ENCODE data around the gene PRSS58.

The PRSS58 gene

GRCh38 chr7:142250705-142251104 is 7.2 kb downstream of the PRSS58 start:
- no peak for TF ChIP-seq ZFX (IDR thresholded peaks at IDR 0.05)
- TF ChIP-seq CTCF (conservative IDR thresholded peaks at IDR 0.05): no peak
- no peak overlapping the region for H3K27ac ChIP-seq

DNA sequence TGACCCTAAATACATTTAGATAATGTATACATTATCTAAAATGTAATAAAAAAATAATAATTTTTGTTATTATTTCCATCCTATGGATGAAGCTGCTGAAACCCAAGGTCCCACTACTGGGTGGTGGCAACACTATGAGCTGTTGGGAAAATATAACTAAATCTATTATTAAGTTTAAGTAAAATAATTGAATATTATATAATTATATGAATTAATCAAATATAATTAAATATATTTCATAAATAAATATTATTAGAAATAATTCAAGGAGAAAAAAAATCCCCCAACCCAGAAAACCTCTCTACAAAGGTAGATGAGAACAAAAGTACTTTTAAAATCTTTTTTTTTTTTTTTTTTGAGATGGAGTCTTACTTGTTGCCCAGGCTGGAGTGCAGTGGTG is 7.9 kb downstream of the PRSS58 start:
- TF ChIP-seq CTCF (conservative IDR thresholded peaks at IDR 0.05) (no peak), ZFX (IDR thresholded peaks at IDR 0.05) (no peak)

DNA sequence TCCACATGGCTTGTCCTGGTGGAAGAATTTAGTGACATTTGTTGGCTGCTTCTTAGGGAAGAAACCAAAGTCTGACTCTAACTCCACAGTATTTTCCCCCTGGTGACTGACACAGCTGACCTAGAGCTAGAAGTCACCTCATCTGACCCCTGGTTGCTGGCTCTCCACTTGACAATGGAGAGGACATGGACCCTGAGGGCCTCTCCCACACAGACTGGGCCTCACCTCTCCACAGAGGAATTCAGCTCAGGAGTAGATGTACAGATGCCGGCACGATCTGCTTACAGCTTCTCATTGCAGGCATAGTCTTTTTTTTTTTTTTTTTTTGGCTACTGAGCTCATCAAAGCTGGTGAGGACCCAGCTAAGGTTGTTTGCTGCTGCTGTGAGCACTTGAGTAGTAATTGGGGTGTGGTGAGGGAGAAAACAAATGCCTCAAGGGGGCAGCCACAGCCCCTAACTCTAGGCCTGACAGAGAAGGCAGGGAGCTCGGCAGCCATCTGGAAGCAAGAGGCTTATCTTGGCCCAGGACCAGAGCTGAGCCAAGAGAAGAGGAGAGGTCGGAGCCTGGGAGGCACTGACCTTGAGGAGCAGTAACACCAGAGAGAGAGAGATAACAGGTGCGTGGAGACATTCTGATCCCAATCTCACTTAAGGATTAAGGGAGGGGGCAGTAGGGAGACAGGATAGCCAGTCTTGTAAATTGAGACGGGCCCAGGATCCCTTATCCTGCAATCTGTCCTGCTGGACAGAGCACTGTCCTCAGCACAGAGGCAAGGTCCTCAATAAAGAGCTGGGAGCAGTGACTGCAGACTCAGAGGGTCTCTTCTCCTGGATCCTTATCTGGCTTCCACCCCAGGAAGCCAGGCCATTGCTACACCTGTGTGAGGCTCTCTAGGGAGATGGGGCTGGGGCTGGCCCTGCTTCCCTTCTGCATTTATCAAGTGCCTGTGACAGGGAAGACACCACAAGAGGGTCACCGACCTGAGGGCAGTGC is 9.4 kb downstream of the PRSS58 start:
- H3K27ac ChIP-seq: no peak overlapping the region
- TF ChIP-seq ZFX (IDR thresholded peaks at IDR 0.05) (no peak), CTCF (conservative IDR thresholded peaks at IDR 0.05) (no peak)

More for the DNA sequence above, 7.9 kb downstream of the PRSS58 start:
- no peak overlapping the region for H3K27ac ChIP-seq

GRCh38 chr7:142243823-142244222 is 14.0 kb downstream of the PRSS58 start:
- TF ChIP-seq ZFX (IDR thresholded peaks at IDR 0.05) (no peak), CTCF (conservative IDR thresholded peaks at IDR 0.05) (no peak)
- H3K27ac ChIP-seq: no peak overlapping the region

- TF ChIP-seq CTCF (conservative IDR thresholded peaks at IDR 0.05) (no peak), ZFX (IDR thresholded peaks at IDR 0.05) (no peak)
- H3K27ac ChIP-seq: no peak overlapping the region
Observed at GRCh38 chr7:142240546-142240945, 17.3 kb downstream of the PRSS58 start.

DNA sequence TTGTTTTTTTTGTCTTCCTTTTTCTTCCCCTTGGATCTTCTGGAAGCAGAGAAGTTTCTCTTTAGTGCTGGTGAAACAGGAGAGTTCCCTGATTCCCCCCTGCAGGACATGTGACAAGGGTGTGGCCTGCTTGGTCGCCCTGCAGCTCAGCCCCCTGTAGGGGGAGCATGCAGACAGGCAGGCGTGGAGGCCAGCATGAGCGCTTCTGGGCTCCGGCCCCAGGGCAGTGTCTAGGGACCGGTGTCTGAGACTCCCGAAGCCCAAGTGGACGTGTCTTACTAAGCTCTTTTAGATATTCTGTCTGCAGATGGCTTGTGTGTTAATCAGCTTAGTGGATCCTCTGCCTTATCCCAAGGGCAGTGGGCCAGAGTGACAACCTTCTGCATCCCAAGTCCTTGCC is 26.1 kb downstream of the PRSS58 start:
- TF ChIP-seq ZFX (IDR thresholded peaks at IDR 0.05) (no peak), CTCF (conservative IDR thresholded peaks at IDR 0.05) (peak; percentile 40)
- no peak overlapping the region for H3K27ac ChIP-seq

- H3K27ac ChIP-seq: no peak overlapping the region
- no peak for TF ChIP-seq CTCF (conservative IDR thresholded peaks at IDR 0.05)
- no peak for TF ChIP-seq ZFX (IDR thresholded peaks at IDR 0.05)
Observed at GRCh38 chr7:142228537-142229104, 29.2 kb downstream of the PRSS58 start.
